ENCODE measurements around the gene SF3B2.

- peak; percentile 92 for TF ChIP-seq POLR2AphosphoS5 (IDR thresholded peaks at IDR 0.05; ENCODE audit: low read depth, low read length)
- peak; percentile 92 for TF ChIP-seq TAF1 (IDR thresholded peaks at IDR 0.05; ENCODE audit: borderline replicate concordance, insufficient read depth, low read length)
- TF ChIP-seq SIN3A (IDR thresholded peaks at IDR 0.05; ENCODE audit: borderline replicate concordance, insufficient read depth, low read length) = peak; percentile 9; the same call in 1 of the 2 replicates
- 0 out of 4 replicates have a peak, but pooled peaks of 1 of the 2 experiments have one; percentile 37 for TF ChIP-seq REST (IDR thresholded peaks at IDR 0.05; ENCODE audit: insufficient read depth in 1 of 2, low read depth in 2 of 2, low read length in 2 of 2)
- TF ChIP-seq FOXP2 (optimal IDR thresholded peaks at IDR 0.05; ENCODE audit: borderline replicate concordance, extremely low read depth, extremely low read length, insufficient read depth) = peak; percentile 96
Measured at GRCh38 chr11:66051766-66052663, at the start of gene SF3B2.

Measured in PFSK-1 (cell line).